GM18502 (cell line): ENCODE results near the gene ACAN.

ENCODE experiments used
- ATAC-seq: cut with Tn5 transposase; IDR thresholded peaks from one replicate; pipeline ENCODE4 v1.9.1; 2021; ENCODE audit warnings: mild to moderate bottlenecking; ENCODE audit not compliant: unreplicated experiment, poor library complexity

ACAN gene

GRCh38 chr15:88898736-88899135 lies 95.5 kb downstream of the ACAN start:
- ATAC-seq = no peak

GRCh38 chr15:88899251-88899650 lies 96.0 kb downstream of the ACAN start:
- ATAC-seq = no peak

- ATAC-seq = no peak
Measured at GRCh38 chr15:88900309-88900981, 97.2 kb downstream of the ACAN start.

- no peak for ATAC-seq
Measured at GRCh38 chr15:88900982-88901418, 97.8 kb downstream of the ACAN start.

- ATAC-seq = no peak
Measured at GRCh38 chr15:88901508-88902220, 98.4 kb downstream of the ACAN start.

- no peak for ATAC-seq
Measured at GRCh38 chr15:88902221-88902835, 99.1 kb downstream of the ACAN start.

- no peak for ATAC-seq
Measured at GRCh38 chr15:88902846-88903245, 99.6 kb downstream of the ACAN start.

- no peak for ATAC-seq
Measured at GRCh38 chr15:88904257-88904623, 101.0 kb downstream of the ACAN start.

GRCh38 chr15:88904624-88905327 lies 101.5 kb downstream of the ACAN start:
- peak; percentile 80 for ATAC-seq

- ATAC-seq = no peak
Measured at GRCh38 chr15:88905576-88905975, 102.3 kb downstream of the ACAN start.

GRCh38 chr15:88906130-88906529 lies 102.9 kb downstream of the ACAN start:
- no peak for ATAC-seq

GRCh38 chr15:88906551-88906950 lies 103.3 kb downstream of the ACAN start:
- ATAC-seq = no peak

- ATAC-seq = no peak
Measured at GRCh38 chr15:88907111-88907510, 103.9 kb downstream of the ACAN start.

GRCh38 chr15:88908123-88908522 lies 104.9 kb downstream of the ACAN start:
- no peak for ATAC-seq

GRCh38 chr15:88908697-88909621 lies 105.7 kb downstream of the ACAN start:
- ATAC-seq = no peak

GRCh38 chr15:88909956-88910831 lies 107.0 kb downstream of the ACAN start:
- ATAC-seq = no peak

- no peak for ATAC-seq
Measured at GRCh38 chr15:88911766-88912118, 108.5 kb downstream of the ACAN start.

- no peak for ATAC-seq
Measured at GRCh38 chr15:88912500-88912921, 109.3 kb downstream of the ACAN start.
